ENCODE data around the gene BTBD8.
"Not testable (repeated sequence)": the region's sequence is repeated elsewhere in the genome, so short reads cannot be mapped to it uniquely, and the experiment has no call there.

The BTBD8 gene

GRCh38 chr1:92045766-92046495 is 34.2 kb upstream of the BTBD8 start:
- no peak for TF ChIP-seq CTCF (conservative IDR thresholded peaks at IDR 0.05)
- no peak overlapping the region for H3K27ac ChIP-seq

- TF ChIP-seq CTCF (conservative IDR thresholded peaks at IDR 0.05): no peak
- H3K27ac ChIP-seq: no peak overlapping the region
Measured at GRCh38 chr1:92051948-92052347, 28.2 kb upstream of the BTBD8 start.

DNA sequence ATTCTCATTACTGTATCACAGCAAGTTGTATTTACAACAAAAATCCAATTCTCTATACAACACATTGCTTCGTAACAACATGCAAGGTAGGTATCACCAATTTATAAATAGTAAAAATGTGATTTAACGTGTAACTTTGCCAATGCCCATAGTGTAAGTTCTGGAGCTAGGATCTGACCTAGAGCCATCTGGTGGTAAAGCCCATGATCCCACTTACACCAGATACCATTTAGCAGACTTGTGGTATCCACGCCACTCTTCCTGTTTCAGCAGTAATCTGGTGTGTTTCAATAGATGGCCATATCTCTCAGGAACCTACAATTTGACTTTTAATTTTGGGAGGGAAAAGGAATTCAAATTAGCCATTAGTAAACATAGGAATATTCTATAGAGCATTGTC is 15.1 kb upstream of the BTBD8 start:
- no peak overlapping the region for H3K27ac ChIP-seq
- no peak; the same call in 1 of the 2 replicates for TF ChIP-seq CTCF (conservative IDR thresholded peaks at IDR 0.05)

GRCh38 chr1:92066321-92066720 is 13.8 kb upstream of the BTBD8 start:
- TF ChIP-seq CTCF (conservative IDR thresholded peaks at IDR 0.05): no peak
- peak overlapping the region; percentile 63 for H3K27ac ChIP-seq

DNA sequence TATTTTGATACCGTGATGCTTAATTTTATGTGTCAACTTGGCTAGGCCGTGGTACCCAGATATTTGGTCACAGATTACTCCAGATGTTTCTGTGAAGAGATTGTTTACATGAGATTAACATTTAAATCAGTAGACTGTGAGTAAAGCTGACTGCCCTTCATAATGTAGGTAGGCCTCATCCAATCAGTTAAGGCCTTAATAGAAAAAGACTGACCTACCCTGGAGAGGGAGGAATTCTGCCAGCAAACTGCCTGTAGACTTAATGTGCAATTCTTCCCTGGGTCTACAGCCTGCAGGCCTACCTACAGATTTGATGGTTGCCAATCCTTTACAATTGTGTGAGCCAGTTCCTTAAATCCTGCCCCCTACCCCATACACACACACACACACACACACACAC is 9.3 kb upstream of the BTBD8 start:
- H3K27ac ChIP-seq: no peak overlapping the region
- no peak for TF ChIP-seq CTCF (conservative IDR thresholded peaks at IDR 0.05)

- H3K27ac ChIP-seq: not testable (repeated sequence)
Measured at GRCh38 chr1:92074446-92074845, 5.7 kb upstream of the BTBD8 start.

- H3K27ac ChIP-seq: no peak within 1 kb of the TSS
- no peak for TF ChIP-seq CTCF (conservative IDR thresholded peaks at IDR 0.05)
Measured at GRCh38 chr1:92075311-92075710, 4.8 kb upstream of the BTBD8 start, which contains the start of gene SETSIP. Gene SETSIP, minus strand, starts transcription at chr1:92075411. Its CDS starts 0 bp downstream, at chr1:92075411.

DNA sequence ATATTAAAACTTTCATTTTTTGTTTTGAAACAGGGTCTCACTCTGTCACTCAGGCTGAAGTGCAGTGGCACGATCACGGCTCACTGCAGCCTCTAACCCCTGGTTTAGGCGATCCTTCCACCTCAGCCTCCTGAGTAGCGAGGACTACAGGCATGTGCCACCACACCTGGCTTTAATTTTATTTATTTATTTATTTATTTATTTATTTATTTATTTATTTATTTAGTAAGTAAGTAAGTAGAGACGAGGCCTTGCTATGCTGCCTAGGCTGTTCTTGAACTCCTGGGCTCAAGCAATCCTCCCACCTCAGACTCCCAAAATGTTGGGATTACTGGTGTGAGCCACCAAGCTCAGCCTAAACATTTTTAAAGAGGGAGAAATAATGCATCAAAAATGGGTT is 3.8 kb upstream of the BTBD8 start:
- TF ChIP-seq CTCF (conservative IDR thresholded peaks at IDR 0.05): no peak
- no peak overlapping the region for H3K27ac ChIP-seq

DNA sequence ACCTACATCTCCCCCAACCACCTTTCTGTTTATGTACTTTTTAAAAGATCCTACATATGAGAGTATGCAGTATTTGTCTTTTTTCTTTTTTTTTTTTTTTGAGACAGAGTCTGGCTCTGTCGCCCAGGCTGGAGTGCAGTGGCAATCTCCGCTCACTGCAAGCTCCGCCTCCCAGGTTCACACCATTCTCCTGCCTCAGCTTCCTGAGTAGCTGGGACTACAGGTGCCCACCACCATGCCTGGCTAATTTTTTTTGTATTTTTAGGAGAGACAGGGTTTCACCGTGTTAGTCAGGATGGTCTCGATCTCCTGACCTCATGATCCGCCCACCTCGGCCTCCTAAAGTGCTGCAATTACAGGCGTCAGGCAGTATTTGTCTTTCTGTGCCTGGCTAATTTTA is 2.1 kb upstream of the BTBD8 start:
- H3K27ac ChIP-seq: not testable (repeated sequence)
